ENCODE data around the gene SORCS1.

The SORCS1 gene

DNA sequence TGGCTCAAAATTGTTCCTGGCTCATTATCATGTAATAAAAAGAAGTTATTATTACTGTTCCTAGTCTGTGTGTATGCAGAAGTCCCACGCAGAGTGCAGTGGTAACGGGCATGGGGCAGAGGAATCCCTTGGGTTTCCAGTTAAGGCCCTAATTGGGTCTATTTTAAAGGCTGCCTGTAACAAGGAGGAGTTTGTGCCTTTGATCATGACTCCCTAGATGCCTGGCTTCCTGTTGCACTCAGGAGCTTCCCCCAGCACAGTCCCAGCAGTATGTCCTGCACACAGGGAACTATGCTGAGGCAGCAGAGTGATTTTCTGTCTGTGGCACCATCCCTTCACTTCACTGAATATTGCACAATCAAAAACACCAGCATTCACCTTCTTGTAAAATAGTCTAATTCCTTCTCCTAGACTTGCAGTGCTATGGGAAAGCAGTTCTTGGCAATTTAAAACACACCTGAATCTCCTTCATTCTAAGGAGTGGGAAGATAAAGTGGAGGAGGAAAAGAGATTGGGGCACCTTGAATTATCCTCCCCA, 22.9 kb downstream of the SORCS1 start:
- Histone ChIP-seq H3K36me3 (ENCODE audit: control insufficient read depth in 2 of 2, insufficient read depth in 1 of 2, low read length in 2 of 2) (no peaks in the 10 kb centered on the region), H3K4me3 (ENCODE audit: low read depth, low read length) (no peak overlapping the region), H3K27ac (ENCODE audit: extremely low read depth, low read depth, low read length) (no peak overlapping the region), H3K9me3 (ENCODE audit: control insufficient read depth, insufficient read depth, low read depth, low read length) (no peaks in the 10 kb centered on the region), H3K4me1 (ENCODE audit: control insufficient read depth, insufficient read depth, low read length) (no peaks in the 10 kb centered on the region)
- no peak for TF ChIP-seq ZNF518A (tag by site-specific recombination; conservative IDR thresholded peaks at IDR 0.05; ENCODE audit: low read depth)
- no peak for TF ChIP-seq MYNN (tag by site-specific recombination; IDR thresholded peaks at IDR 0.05; ENCODE audit: borderline replicate concordance)
- TF ChIP-seq ZBTB7A (tag by site-specific recombination; IDR thresholded peaks at IDR 0.05; ENCODE audit: low read depth): no peak
- no peak for TF ChIP-seq ZNF560 (tag by site-specific recombination; IDR thresholded peaks at IDR 0.05; ENCODE audit: borderline replicate concordance)
- no peak for TF ChIP-seq ZNF341 (tag by site-specific recombination; IDR thresholded peaks at IDR 0.05; ENCODE audit: low read depth)
- no peak for TF ChIP-seq ZNF701 (tag by site-specific recombination; IDR thresholded peaks at IDR 0.05)
- TF ChIP-seq KLF1 (tag by site-specific recombination; IDR thresholded peaks at IDR 0.05): no peak
- TF ChIP-seq ZNF2 (tag by site-specific recombination; IDR thresholded peaks at IDR 0.05): no peak
- TF ChIP-seq ZNF175 (tag by site-specific recombination; IDR thresholded peaks at IDR 0.05): no peak
- no peak for TF ChIP-seq TRIM28 (IDR thresholded peaks at IDR 0.05; ENCODE audit: borderline replicate concordance, low read length)
- no peak for TF ChIP-seq ZNF707 (tag by site-specific recombination; IDR thresholded peaks at IDR 0.05)
- no peak for TF ChIP-seq GLIS1 (tag by site-specific recombination; IDR thresholded peaks at IDR 0.05)
- TF ChIP-seq, protein P1, sequence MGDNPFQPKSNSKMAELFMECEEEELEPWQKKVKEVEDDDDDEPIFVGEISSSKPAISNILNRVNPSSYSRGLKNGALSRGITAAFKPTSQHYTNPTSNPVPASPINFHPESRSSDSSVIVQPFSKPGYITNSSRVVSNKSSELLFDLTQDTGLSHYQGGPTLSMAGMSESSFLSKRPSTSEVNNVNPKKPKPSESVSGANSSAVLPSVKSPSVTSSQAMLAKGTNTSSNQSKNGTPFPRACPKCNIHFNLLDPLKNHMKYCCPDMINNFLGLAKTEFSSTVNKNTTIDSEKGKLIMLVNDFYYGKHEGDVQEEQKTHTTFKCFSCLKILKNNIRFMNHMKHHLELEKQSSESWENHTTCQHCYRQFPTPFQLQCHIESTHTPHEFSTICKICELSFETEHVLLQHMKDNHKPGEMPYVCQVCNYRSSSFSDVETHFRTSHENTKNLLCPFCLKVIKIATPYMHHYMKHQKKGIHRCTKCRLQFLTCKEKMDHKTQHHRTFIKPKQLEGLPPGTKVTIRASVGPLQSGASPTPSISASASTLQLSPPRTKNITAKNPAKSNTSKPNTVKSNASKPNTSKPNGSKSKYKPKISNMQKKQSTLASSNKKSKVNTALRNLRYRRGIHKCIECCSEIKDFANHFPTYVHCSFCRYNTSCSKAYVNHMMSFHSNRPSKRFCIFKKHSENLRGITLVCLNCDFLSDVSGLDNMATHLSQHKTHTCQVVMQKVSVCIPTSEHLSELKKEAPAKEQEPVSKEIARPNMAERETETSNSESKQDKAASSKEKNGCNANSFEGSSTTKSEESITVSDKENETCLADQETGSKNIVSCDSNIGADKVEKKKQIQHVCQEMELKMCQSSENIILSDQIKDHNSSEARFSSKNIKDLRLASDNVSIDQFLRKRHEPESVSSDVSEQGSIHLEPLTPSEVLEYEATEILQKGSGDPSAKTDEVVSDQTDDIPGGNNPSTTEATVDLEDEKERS (tag by site-specific recombination; IDR thresholded peaks at IDR 0.05): no peak
- TF ChIP-seq ZNF513 (tag by site-specific recombination; IDR thresholded peaks at IDR 0.05): no peak
- no peak for TF ChIP-seq ZNF157 (tag by site-specific recombination; IDR thresholded peaks at IDR 0.05)
- TF ChIP-seq ZBTB8A (tag by site-specific recombination; IDR thresholded peaks at IDR 0.05): no peak
- no peak for TF ChIP-seq ZNF660 (tag by site-specific recombination; IDR thresholded peaks at IDR 0.05)
- no peak for TF ChIP-seq ZNF555 (tag by site-specific recombination; conservative IDR thresholded peaks at IDR 0.05)
- CTCF ChIA-PET: no interaction called here
- POLR2A ChIA-PET: no interaction called here

Measured in HEK293 (cell line).